ENCODE results near the gene MARS1. TPM values are rescaled to one million over a fixed set of nuclear protein-coding genes. Genes with fewer than 3 reads are reported as not detected.

MARS1 gene
- total and polyA plus RNA-seq, 5 donors from 2014 or later, result 71.9 to 219 (median 83.2) TPM

DNA sequence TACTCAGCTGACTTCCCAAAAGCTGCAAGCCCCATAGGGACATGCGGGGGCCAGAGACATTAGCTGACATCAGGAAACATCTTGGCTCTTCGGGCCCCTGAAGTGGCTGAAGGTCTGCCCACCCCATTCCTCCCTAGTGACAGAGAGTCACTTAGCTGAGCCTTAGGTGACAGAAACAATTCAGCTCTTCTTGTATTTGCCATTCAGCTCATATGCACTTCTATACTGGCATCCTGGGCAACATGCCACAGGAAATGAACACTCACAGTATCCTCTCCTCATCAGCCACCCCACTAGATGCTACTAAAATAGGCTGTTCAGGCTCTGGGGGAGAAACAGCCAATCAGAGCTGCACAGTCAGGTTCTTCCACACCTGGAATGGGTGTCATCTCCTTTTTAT is 55.7 kb downstream of the MARS1 start:
- H3K36me3 Mint-ChIP-seq, result peaks cover 9% of the 10 kb centered on the region
- Histone ChIP-seq H3K27ac (ENCODE audit: insufficient read depth, low read length, poor library complexity, severe bottlenecking) (no peak overlapping the region), H3K4me3 (ENCODE audit: low read depth, low read length) (no peak overlapping the region), H3K27me3 (ENCODE audit: control insufficient read depth, insufficient read depth, low read length) (peaks cover 2% of the 10 kb centered on the region), H3K9me3 (ENCODE audit: control insufficient read depth in 2 of 2, low read length in 2 of 2) (no peaks in the 10 kb centered on the region), H3K4me1 (ENCODE audit: control insufficient read depth, insufficient read depth, low read length, poor library complexity, severe bottlenecking) (peaks cover 16% of the 10 kb centered on the region), H3K36me3 (ENCODE audit: control insufficient read depth, insufficient read depth, low read length) (peaks cover 4% of the 10 kb centered on the region)
- no peak for ATAC-seq (ENCODE audit: low read depth in 2 of 2)
- H3K4me3 Mint-ChIP-seq, result no peak overlapping the region
- H3K9me3 Mint-ChIP-seq, result no peaks in the 10 kb centered on the region
- peaks cover 22 to 39% (median 34%) of the 10 kb centered on the region in 4 donors for H3K4me1 Mint-ChIP-seq
- peaks cover 10% of the 10 kb centered on the region for H3K27me3 Mint-ChIP-seq
- peak overlapping the region in 2 of 3 donors; percentile 9 to 71 for H3K27ac Mint-ChIP-seq
- peak in 1 of 3 donors; percentile 46 for DNase-seq

DNA sequence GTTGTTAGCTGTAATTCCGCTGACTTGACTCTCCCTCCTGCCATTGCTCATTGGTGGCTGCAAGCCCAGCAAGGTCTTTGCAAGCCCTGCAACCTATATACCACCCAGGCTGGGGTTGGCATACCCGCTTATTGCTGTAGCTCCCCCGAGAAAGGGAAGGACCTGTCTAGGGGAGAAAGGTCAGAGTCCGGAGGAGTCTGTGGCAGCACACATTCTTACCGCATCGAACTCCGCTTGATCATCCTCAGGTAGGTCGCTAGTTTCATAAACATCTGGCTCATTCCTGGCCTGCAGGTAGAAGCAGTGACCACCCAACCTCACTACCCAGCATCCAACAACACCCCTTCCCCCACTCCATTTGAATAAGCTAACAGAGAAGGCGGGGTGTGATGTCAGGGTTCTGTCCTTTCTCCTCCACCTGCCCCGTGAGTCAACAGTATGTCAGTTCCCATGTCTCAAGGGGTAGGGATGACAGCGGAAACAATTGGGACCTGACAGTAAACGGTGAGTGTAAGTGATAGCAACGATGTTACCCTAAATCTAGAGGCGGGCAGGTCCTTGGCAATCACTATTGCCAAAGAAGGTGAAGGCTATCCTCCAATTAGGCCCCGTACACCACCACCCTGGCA is 58.1 kb downstream of the MARS1 start:
- DNase-seq, result no peak
- Mint-ChIP-seq H3K27ac (peak overlapping the region; percentile 89 to 96 (median 96)), H3K9me3 (no peaks in the 10 kb centered on the region), H3K4me1 (peaks cover 22 to 51% (median 41%) of the 10 kb centered on the region in 4 donors), H3K27me3 (peaks cover 27% of the 10 kb centered on the region), H3K4me3 (peak overlapping the region; percentile 95 to 99 (median 96)), H3K36me3 (no peaks in the 10 kb centered on the region)
- Histone ChIP-seq H3K4me1 (ENCODE audit: control insufficient read depth, insufficient read depth, low read length, poor library complexity, severe bottlenecking) (peaks cover 28% of the 10 kb centered on the region), H3K27ac (ENCODE audit: insufficient read depth, low read length, poor library complexity, severe bottlenecking) (no peak overlapping the region), H3K9me3 (ENCODE audit: control insufficient read depth in 2 of 2, low read length in 2 of 2) (no peaks in the 10 kb centered on the region), H3K27me3 (ENCODE audit: control insufficient read depth, insufficient read depth, low read length) (peaks cover 5% of the 10 kb centered on the region), H3K36me3 (ENCODE audit: control insufficient read depth, insufficient read depth, low read length) (peaks cover 2% of the 10 kb centered on the region), H3K4me3 (ENCODE audit: low read depth, low read length) (peak overlapping the region; percentile 66)
- no peak for ATAC-seq (ENCODE audit: low read depth in 2 of 2)

DNA sequence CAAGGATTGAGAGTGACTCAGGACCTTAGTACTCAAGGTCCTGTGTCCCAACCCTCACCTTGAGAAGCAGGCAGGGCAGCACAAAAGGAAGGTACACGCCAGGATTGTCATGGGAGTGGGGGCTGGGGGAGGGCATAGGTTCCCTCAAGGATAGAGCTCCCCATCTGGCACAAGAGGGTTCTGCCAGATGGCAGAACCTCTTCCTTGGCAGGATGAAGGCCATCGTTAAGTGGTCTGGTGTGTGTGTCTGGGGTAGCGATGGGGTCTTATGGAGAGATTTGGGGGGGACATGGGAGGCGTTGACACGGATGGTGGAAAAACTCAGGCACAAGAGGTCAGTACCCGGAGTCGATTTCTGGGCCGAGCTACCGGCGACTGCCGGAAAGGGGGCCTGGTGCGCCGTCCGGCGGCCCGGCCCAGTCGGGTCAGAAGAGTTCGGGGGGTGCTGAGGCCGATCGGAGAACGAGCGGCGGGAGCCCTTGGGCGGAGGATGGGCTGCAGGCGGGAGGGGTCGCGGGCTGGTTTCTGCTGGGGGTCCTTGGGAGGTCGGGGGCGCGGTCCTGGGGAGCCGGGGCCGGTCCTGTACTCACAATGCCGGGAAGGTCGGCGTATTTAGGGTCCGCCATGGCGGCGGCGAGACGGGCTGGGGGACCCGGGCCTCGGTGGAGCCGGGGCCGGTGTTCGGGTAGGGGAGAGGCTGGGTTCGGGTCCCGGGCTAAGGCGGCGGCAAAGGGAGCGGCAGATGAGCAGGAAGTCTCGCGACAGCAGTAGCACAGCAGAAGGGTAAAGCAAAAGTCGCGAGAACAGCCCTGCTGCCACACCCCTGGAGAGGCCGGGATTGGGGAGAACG is 58.8 kb downstream of the MARS1 start, which contains the start of gene DCTN2:
TSS of gene DCTN2 (minus strand) at position 755 of the 850 bp plus-strand sequence. CDS start at position 626, 129 bp downstream.
- Mint-ChIP-seq H3K27ac (peak within 1 kb of the TSS; percentile 89 to 96 (median 96)), H3K27me3 (peaks cover 35% of the 10 kb centered on the region), H3K9me3 (no peaks in the 10 kb centered on the region), H3K36me3 (no peaks in the 10 kb centered on the region), H3K4me3 (peak within 1 kb of the TSS; percentile 95 to 99 (median 96)), H3K4me1 (peaks cover 22 to 51% (median 40%) of the 10 kb centered on the region in 4 donors)
- H3K36me3 ChIP-seq (ENCODE audit: control insufficient read depth, insufficient read depth, low read length), result peaks cover 2% of the 10 kb centered on the region
- peaks cover 28% of the 10 kb centered on the region for H3K4me1 ChIP-seq (ENCODE audit: control insufficient read depth, insufficient read depth, low read length, poor library complexity, severe bottlenecking)
- peak within 1 kb of the TSS; percentile 80 for H3K27ac ChIP-seq (ENCODE audit: insufficient read depth, low read length, poor library complexity, severe bottlenecking)
- ATAC-seq (ENCODE audit: low read depth in 2 of 2), result peak; percentile 97 to 98
- DNase-seq, result peak; percentile 89 to 97 (median 89)
- H3K27me3 ChIP-seq (ENCODE audit: control insufficient read depth, insufficient read depth, low read length), result peaks cover 5% of the 10 kb centered on the region
- peak within 1 kb of the TSS; percentile 80 for H3K4me3 ChIP-seq (ENCODE audit: low read depth, low read length)
- no peaks in the 10 kb centered on the region for H3K9me3 ChIP-seq (ENCODE audit: control insufficient read depth in 2 of 2, low read length in 2 of 2)

DNA sequence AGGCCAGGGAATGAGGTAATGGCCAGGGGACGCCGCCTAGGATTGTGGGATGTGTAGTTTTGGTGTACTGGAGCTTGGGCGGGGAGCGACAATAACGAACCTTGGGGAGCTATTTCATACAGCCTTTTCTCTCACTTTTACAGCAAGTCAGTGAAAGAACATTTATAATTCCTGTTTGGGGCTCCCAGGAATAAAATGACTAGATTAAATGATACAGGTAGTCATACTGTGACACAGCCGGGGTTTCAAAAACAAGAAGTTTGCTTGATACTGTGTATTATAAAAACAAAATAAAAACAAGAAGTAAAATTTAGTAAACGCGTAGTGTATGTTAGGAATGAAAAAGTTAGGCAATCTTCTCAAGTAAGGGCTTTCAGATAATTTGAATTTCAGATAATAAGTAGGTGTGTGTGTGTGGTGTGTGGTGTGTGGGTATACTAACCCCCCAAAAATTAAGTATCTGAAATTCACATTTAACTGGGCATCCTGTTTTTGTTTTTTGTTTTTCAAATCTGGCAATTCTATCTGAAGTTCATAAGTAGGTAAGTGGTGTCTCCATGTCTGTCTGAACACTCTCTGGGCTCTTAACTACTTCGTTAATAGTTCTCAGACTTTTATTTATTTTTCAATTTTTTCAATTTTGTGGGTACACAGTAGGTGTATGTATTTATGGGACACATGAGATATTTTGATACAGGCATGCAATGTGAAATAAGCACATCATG is 59.6 kb downstream of the MARS1 start:
- Mint-ChIP-seq H3K27me3 (peaks cover 35% of the 10 kb centered on the region), H3K27ac (peak overlapping the region; percentile 89 to 96 (median 96)), H3K4me1 (peaks cover 22 to 51% (median 40%) of the 10 kb centered on the region in 4 donors), H3K9me3 (no peaks in the 10 kb centered on the region), H3K4me3 (peak overlapping the region; percentile 95 to 99 (median 96)), H3K36me3 (no peaks in the 10 kb centered on the region)
- Histone ChIP-seq H3K27ac (ENCODE audit: insufficient read depth, low read length, poor library complexity, severe bottlenecking) (peak overlapping the region; percentile 80), H3K9me3 (ENCODE audit: control insufficient read depth in 2 of 2, low read length in 2 of 2) (no peaks in the 10 kb centered on the region), H3K27me3 (ENCODE audit: control insufficient read depth, insufficient read depth, low read length) (peaks cover 5% of the 10 kb centered on the region), H3K4me3 (ENCODE audit: low read depth, low read length) (peak overlapping the region; percentile 80), H3K36me3 (ENCODE audit: control insufficient read depth, insufficient read depth, low read length) (peaks cover 2% of the 10 kb centered on the region), H3K4me1 (ENCODE audit: control insufficient read depth, insufficient read depth, low read length, poor library complexity, severe bottlenecking) (peaks cover 28% of the 10 kb centered on the region)
- DNase-seq (no peak), ATAC-seq (ENCODE audit: low read depth in 2 of 2) (no peak)

DNA sequence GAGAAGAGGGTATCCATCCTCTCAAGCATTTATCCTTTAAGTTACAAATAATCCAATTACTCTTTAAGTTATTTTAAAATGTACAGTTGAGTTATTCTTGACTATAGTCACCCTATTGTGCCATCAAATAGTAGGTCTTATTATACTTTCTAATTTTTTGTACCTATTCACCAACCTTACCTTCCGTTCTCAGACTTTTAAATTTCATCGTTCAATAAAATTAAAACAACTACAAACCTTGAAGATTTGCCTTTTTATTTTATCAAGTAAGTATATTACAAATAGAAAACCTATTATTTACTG is 60.1 kb downstream of the MARS1 start:
- H3K4me3 ChIP-seq (ENCODE audit: low read depth, low read length), result no peak overlapping the region
- no peaks in the 10 kb centered on the region for H3K9me3 Mint-ChIP-seq
- peaks cover 5% of the 10 kb centered on the region for H3K27me3 ChIP-seq (ENCODE audit: control insufficient read depth, insufficient read depth, low read length)
- H3K27ac Mint-ChIP-seq, result peak overlapping the region in 1 of 3 donors; percentile 96
- H3K27me3 Mint-ChIP-seq, result peaks cover 35% of the 10 kb centered on the region
- H3K4me1 ChIP-seq (ENCODE audit: control insufficient read depth, insufficient read depth, low read length, poor library complexity, severe bottlenecking), result peaks cover 28% of the 10 kb centered on the region
- H3K9me3 ChIP-seq (ENCODE audit: control insufficient read depth in 2 of 2, low read length in 2 of 2), result no peaks in the 10 kb centered on the region
- H3K4me1 Mint-ChIP-seq, result peaks cover 22 to 51% (median 40%) of the 10 kb centered on the region in 4 donors
- H3K27ac ChIP-seq (ENCODE audit: insufficient read depth, low read length, poor library complexity, severe bottlenecking), result no peak overlapping the region
- peak overlapping the region in 3 of 4 donors; percentile 95 to 99 (median 96) for H3K4me3 Mint-ChIP-seq
- peaks cover 2% of the 10 kb centered on the region for H3K36me3 ChIP-seq (ENCODE audit: control insufficient read depth, insufficient read depth, low read length)
- no peak for ATAC-seq (ENCODE audit: low read depth in 2 of 2)
- no peak for DNase-seq
- H3K36me3 Mint-ChIP-seq, result no peaks in the 10 kb centered on the region

DNA sequence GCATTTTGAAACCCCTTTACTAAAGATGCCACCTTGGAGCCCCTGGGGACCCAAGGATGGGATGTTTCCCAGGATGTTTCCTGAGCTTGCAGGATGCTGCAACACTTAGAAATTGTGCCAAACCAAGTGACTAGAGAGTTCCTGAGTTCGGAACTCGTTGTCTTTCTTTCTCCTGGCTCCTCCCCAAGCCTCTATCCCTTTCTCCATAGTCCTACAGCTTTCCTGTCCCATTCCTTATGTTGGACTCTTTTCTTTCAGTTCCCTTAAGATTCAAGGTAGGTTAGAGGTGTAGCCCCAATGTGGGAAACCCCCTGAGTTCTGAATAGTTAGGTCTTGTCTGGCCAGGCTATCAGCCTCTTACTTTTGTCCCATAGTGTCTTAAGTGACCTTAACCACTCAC is 60.6 kb downstream of the MARS1 start:
- H3K4me3 Mint-ChIP-seq, result peak overlapping the region; percentile 11 to 96 (median 54)
- H3K4me1 Mint-ChIP-seq, result peaks cover 22 to 50% (median 38%) of the 10 kb centered on the region in 4 donors
- no peaks in the 10 kb centered on the region for H3K9me3 Mint-ChIP-seq
- ATAC-seq (ENCODE audit: low read depth in 2 of 2) (no peak), DNase-seq (no peak)
- peaks cover 6% of the 10 kb centered on the region for H3K27me3 ChIP-seq (ENCODE audit: control insufficient read depth, insufficient read depth, low read length)
- H3K27ac Mint-ChIP-seq, result no peak overlapping the region
- H3K27ac ChIP-seq (ENCODE audit: insufficient read depth, low read length, poor library complexity, severe bottlenecking), result no peak overlapping the region
- H3K4me3 ChIP-seq (ENCODE audit: low read depth, low read length), result no peak overlapping the region
- H3K36me3 ChIP-seq (ENCODE audit: control insufficient read depth, insufficient read depth, low read length), result peaks cover 2% of the 10 kb centered on the region
- peaks cover 38% of the 10 kb centered on the region for H3K27me3 Mint-ChIP-seq
- no peaks in the 10 kb centered on the region for H3K9me3 ChIP-seq (ENCODE audit: control insufficient read depth in 2 of 2, low read length in 2 of 2)
- H3K4me1 ChIP-seq (ENCODE audit: control insufficient read depth, insufficient read depth, low read length, poor library complexity, severe bottlenecking), result peaks cover 28% of the 10 kb centered on the region
- no peaks in the 10 kb centered on the region for H3K36me3 Mint-ChIP-seq

DNA sequence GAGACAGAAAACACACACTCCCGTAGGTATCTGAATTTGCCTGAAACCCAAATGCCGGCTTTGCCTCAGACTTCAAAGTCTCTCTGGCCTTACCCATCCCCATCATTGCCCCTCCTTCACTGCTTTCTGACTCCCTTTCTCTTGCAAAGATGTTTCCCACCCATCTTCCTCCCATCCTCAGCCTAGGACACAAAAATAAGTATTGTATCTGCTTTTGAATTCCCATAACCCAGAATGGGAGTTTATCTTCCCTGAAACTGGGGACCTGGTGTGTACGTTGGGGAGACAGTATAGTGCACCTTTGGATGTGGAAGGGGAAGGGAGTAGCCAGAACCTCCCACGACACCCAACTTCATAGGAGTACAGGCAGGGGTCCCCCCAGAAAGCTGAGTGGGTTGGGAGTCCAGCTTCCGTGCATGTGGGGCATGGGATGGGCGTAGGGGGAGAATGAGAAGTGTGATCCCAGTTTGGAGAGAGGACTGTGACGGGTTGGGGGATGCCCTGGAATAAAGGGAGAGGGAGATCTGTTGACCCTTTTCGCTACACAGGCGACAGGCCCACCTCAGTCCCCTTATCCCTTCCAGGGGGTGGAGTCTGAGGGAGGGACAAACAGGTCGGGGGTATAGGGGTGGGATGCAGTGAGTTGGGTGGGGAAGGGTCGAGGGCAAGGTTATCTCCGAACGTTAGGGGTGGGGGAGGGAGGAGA is 61.5 kb downstream of the MARS1 start:
- H3K36me3 ChIP-seq (ENCODE audit: control insufficient read depth, insufficient read depth, low read length), result peaks cover 2% of the 10 kb centered on the region
- H3K27ac ChIP-seq (ENCODE audit: insufficient read depth, low read length, poor library complexity, severe bottlenecking), result no peak overlapping the region
- no peaks in the 10 kb centered on the region for H3K9me3 Mint-ChIP-seq
- peaks cover 22 to 44% (median 33%) of the 10 kb centered on the region in 4 donors for H3K4me1 Mint-ChIP-seq
- H3K4me3 Mint-ChIP-seq, result peak overlapping the region; percentile 61 to 96 (median 70)
- H3K27ac Mint-ChIP-seq, result no peak overlapping the region
- no peak for ATAC-seq (ENCODE audit: low read depth in 2 of 2)
- peaks cover 6% of the 10 kb centered on the region for H3K27me3 ChIP-seq (ENCODE audit: control insufficient read depth, insufficient read depth, low read length)
- DNase-seq, result no peak
- H3K9me3 ChIP-seq (ENCODE audit: control insufficient read depth in 2 of 2, low read length in 2 of 2), result no peaks in the 10 kb centered on the region
- no peak overlapping the region for H3K4me3 ChIP-seq (ENCODE audit: low read depth, low read length)
- H3K36me3 Mint-ChIP-seq, result no peaks in the 10 kb centered on the region
- H3K4me1 ChIP-seq (ENCODE audit: control insufficient read depth, insufficient read depth, low read length, poor library complexity, severe bottlenecking), result peaks cover 28% of the 10 kb centered on the region
- peaks cover 46% of the 10 kb centered on the region for H3K27me3 Mint-ChIP-seq
